Vagina (tissue), 2 donors: ENCODE results near the gene ZNF597.

Experiments
- POLR2A ChIP-seq, 2 donors: fragments of 450-650 bp; IDR thresholded peaks; one replicate each; pipeline ENCODE4 v1.6.1; 2017; ENCODE audit warnings: antibody characterized with exemption in 2 of 2, mild to moderate bottlenecking in 2 of 2, moderate library complexity in 2 of 2
- POLR2AphosphoS5 ChIP-seq, 2 donors: sonication (generic); formaldehyde crosslinking; IDR thresholded peaks; one replicate each; pipeline ENCODE4 v1.9.0; 2017; ENCODE audit warnings: antibody characterized with exemption in 2 of 2, mild to moderate bottlenecking in 2 of 2, low read depth in 1 of 2; ENCODE audit not compliant: insufficient read depth in 1 of 2
- TF ChIP-seq, protein P1 (sequence below), 3 experiments: fragments of 450-650 bp in 2 of 3; fragments of 200-600 bp in 1 of 3; sonication (generic) in 1 of 3; IDR thresholded peaks; one replicate each; pipeline ENCODE4 v1.5.1; 2017 to 2019; ENCODE audit warnings: antibody characterized with exemption in 3 of 3, mild to moderate bottlenecking in 2 of 3, moderate library complexity in 2 of 3

DNA sequence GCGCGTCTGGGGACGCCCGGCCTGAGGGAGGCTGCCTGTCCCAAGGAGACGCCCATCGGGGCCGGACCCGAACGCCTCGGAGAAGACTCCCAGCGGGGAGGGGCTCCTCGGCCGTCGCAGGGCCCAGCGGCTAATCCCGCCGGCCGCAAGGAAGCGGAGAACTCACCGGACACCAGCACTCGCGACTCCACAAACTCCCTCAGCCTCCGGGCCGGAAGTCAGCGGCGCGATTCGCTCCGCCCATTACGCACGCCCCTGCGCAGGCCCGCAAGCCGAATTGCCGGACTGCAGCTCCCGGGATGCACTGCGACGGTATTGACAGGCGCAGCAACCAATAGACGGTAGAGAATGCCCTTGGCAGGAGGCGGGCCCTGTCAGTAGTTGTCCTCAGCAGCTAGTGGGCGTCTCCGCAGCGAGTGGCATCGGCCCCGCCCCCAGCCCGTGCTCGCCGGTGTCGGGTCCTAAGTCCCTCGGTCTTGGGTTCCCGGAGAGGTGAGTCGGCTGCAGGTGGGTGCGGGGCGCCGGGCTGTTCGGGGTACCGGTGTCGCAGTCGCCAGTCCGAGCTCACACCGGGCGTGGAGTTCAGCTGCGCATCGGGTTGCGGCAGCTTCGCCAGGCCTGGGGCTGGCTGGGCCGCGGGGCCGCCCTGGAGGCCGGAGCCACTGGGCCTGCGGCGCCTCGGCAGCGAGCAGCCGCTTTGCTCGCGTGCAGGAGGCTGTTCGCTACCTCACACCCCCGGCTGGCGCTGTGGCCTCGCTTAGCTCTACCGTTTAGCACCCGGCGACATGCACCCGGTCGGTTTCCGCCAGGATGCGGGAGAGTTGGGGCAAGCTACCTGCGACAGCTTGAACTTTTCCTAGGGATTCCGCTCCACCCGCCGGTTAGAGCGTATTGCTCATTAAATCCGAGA, 42.3 kb downstream of the ZNF597 start, which contains the start of the genes ZNF174 and ZSCAN32:
- TF ChIP-seq, protein P1, sequence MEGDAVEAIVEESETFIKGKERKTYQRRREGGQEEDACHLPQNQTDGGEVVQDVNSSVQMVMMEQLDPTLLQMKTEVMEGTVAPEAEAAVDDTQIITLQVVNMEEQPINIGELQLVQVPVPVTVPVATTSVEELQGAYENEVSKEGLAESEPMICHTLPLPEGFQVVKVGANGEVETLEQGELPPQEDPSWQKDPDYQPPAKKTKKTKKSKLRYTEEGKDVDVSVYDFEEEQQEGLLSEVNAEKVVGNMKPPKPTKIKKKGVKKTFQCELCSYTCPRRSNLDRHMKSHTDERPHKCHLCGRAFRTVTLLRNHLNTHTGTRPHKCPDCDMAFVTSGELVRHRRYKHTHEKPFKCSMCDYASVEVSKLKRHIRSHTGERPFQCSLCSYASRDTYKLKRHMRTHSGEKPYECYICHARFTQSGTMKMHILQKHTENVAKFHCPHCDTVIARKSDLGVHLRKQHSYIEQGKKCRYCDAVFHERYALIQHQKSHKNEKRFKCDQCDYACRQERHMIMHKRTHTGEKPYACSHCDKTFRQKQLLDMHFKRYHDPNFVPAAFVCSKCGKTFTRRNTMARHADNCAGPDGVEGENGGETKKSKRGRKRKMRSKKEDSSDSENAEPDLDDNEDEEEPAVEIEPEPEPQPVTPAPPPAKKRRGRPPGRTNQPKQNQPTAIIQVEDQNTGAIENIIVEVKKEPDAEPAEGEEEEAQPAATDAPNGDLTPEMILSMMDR (IDR thresholded peaks at IDR 0.05): no peak
- TF ChIP-seq POLR2A (IDR thresholded peaks at IDR 0.05) (peak in 1 of 2 donors; percentile 30), POLR2AphosphoS5 (IDR thresholded peaks at IDR 0.05; ENCODE audit: insufficient read depth in 1 of 2, low read depth in 1 of 2) (peak; percentile 86 to 98)
